ENCODE measurements around the gene FNTB.

The FNTB gene

GRCh38 chr14:65069874-65070413 lies 83.2 kb downstream of the FNTB start:
- CTCF ChIA-PET = no interaction called here

GRCh38 chr14:65070471-65070976 lies 83.8 kb downstream of the FNTB start:
- Histone ChIP-seq H3K36me3 (ENCODE audit: control insufficient read depth in 4 of 4, insufficient read depth in 4 of 4, low read length in 3 of 4) (peaks cover 13 to 67% (median 36%) of the 10 kb centered on the region in 4 experiments), H3K4me3 (ENCODE audit: control insufficient read depth in 1 of 7, extremely low read depth in 1 of 7, insufficient read depth in 4 of 7, low read depth in 2 of 7, low read length in 6 of 7) (no peak overlapping the region), H3K9me3 (ENCODE audit: control extremely low read depth in 1 of 5, control insufficient read depth in 4 of 5, insufficient read depth in 2 of 5, low read depth in 1 of 5, low read length in 4 of 5) (no peaks in the 10 kb centered on the region), H3K27me3 (replicated peaks in 2 of 5; ENCODE audit: control insufficient read depth in 4 of 5, insufficient read depth in 5 of 5, low read length in 4 of 5) (no peaks in the 10 kb centered on the region), H3K4me1 (ENCODE audit: control extremely low read depth in 1 of 4, control insufficient read depth in 4 of 4, insufficient read depth in 4 of 4, low read length in 3 of 4) (peaks cover 7 to 23% (median 17%) of the 10 kb centered on the region in 4 experiments), H3K27ac (ENCODE audit: insufficient read depth in 1 of 2, low read depth in 1 of 2, low read length in 2 of 2, poor library complexity in 1 of 2, severe bottlenecking in 2 of 2) (no peak overlapping the region)
- 93% methylated on average over 11 of the region's 12 CpGs for WGBS (ENCODE audit: insufficient coverage)
- ChIA-PET CTCF (no interaction called here), POLR2A (no interaction called here)
- DNase-seq = no peak

More at GRCh38 chr14:65069874-65070413, 83.2 kb downstream of the FNTB start:
- H3K36me3 ChIP-seq (ENCODE audit: control insufficient read depth in 4 of 4, insufficient read depth in 4 of 4, low read length in 3 of 4) = peaks cover 16 to 66% (median 41%) of the 10 kb centered on the region in 4 experiments
- H3K27ac ChIP-seq (ENCODE audit: insufficient read depth in 1 of 2, low read depth in 1 of 2, low read length in 2 of 2, poor library complexity in 1 of 2, severe bottlenecking in 2 of 2) = no peak overlapping the region
- no peaks in the 10 kb centered on the region for H3K9me3 ChIP-seq (ENCODE audit: control extremely low read depth in 1 of 5, control insufficient read depth in 4 of 5, insufficient read depth in 2 of 5, low read depth in 1 of 5, low read length in 4 of 5)
- WGBS (ENCODE audit: insufficient coverage) = 100% methylated on average over 5 of the region's 5 CpGs
- no peak overlapping the region for H3K4me3 ChIP-seq (ENCODE audit: control insufficient read depth in 1 of 7, extremely low read depth in 1 of 7, insufficient read depth in 4 of 7, low read depth in 2 of 7, low read length in 6 of 7)
- no peak for DNase-seq
- no peaks in the 10 kb centered on the region for H3K27me3 ChIP-seq (replicated peaks in 2 of 5; ENCODE audit: control insufficient read depth in 4 of 5, insufficient read depth in 5 of 5, low read length in 4 of 5)
- peaks cover 7 to 17% (median 12%) of the 10 kb centered on the region in 4 experiments for H3K4me1 ChIP-seq (ENCODE audit: control extremely low read depth in 1 of 4, control insufficient read depth in 4 of 4, insufficient read depth in 4 of 4, low read length in 3 of 4)
- POLR2A ChIA-PET = no interaction called here

GRCh38 chr14:65071544-65071943 lies 84.8 kb downstream of the FNTB start:
- H3K27ac ChIP-seq (ENCODE audit: insufficient read depth in 1 of 2, low read depth in 1 of 2, low read length in 2 of 2, poor library complexity in 1 of 2, severe bottlenecking in 2 of 2) = no peak overlapping the region

GRCh38 chr14:65072256-65072655 lies 85.6 kb downstream of the FNTB start:
- WGBS (ENCODE audit: insufficient coverage) = 100% methylated on average over 4 of the region's 6 CpGs
- ChIA-PET POLR2A (no interaction called here), CTCF (interaction anchor here (0.9 kb wide), 1 partner anchor 79 kb away, joined by 3 read pairs; no protein-coding TSS in a partner anchor)
- no peaks in the 10 kb centered on the region for H3K9me3 ChIP-seq (ENCODE audit: control extremely low read depth in 1 of 5, control insufficient read depth in 4 of 5, insufficient read depth in 2 of 5, low read depth in 1 of 5, low read length in 4 of 5)
- DNase-seq = no peak
- H3K27me3 ChIP-seq (replicated peaks in 2 of 5; ENCODE audit: control insufficient read depth in 4 of 5, insufficient read depth in 5 of 5, low read length in 4 of 5) = no peaks in the 10 kb centered on the region
- H3K4me3 ChIP-seq (ENCODE audit: control insufficient read depth in 1 of 7, extremely low read depth in 1 of 7, insufficient read depth in 4 of 7, low read depth in 2 of 7, low read length in 6 of 7) = no peak overlapping the region
- H3K36me3 ChIP-seq (ENCODE audit: control insufficient read depth in 4 of 4, insufficient read depth in 4 of 4, low read length in 3 of 4) = peaks cover 12 to 76% (median 32%) of the 10 kb centered on the region in 4 experiments
- peaks cover 7 to 33% (median 23%) of the 10 kb centered on the region in 4 experiments for H3K4me1 ChIP-seq (ENCODE audit: control extremely low read depth in 1 of 4, control insufficient read depth in 4 of 4, insufficient read depth in 4 of 4, low read length in 3 of 4)
- no peak overlapping the region for H3K27ac ChIP-seq (ENCODE audit: insufficient read depth in 1 of 2, low read depth in 1 of 2, low read length in 2 of 2, poor library complexity in 1 of 2, severe bottlenecking in 2 of 2)

More at GRCh38 chr14:65071544-65071943, 84.8 kb downstream of the FNTB start:
- POLR2A ChIA-PET = no interaction called here
- Histone ChIP-seq H3K4me1 (ENCODE audit: control extremely low read depth in 1 of 4, control insufficient read depth in 4 of 4, insufficient read depth in 4 of 4, low read length in 3 of 4) (peaks cover 7 to 32% (median 23%) of the 10 kb centered on the region in 4 experiments), H3K27me3 (replicated peaks in 2 of 5; ENCODE audit: control insufficient read depth in 4 of 5, insufficient read depth in 5 of 5, low read length in 4 of 5) (no peaks in the 10 kb centered on the region), H3K9me3 (ENCODE audit: control extremely low read depth in 1 of 5, control insufficient read depth in 4 of 5, insufficient read depth in 2 of 5, low read depth in 1 of 5, low read length in 4 of 5) (no peaks in the 10 kb centered on the region), H3K36me3 (ENCODE audit: control insufficient read depth in 4 of 4, insufficient read depth in 4 of 4, low read length in 3 of 4) (peaks cover 8 to 69% (median 28%) of the 10 kb centered on the region in 4 experiments), H3K4me3 (ENCODE audit: control insufficient read depth in 1 of 7, extremely low read depth in 1 of 7, insufficient read depth in 4 of 7, low read depth in 2 of 7, low read length in 6 of 7) (no peak overlapping the region)
- no peak for DNase-seq
- CTCF ChIA-PET = no interaction called here
- WGBS (ENCODE audit: insufficient coverage) = 100% methylated on average over 3 of the region's 3 CpGs

GRCh38 chr14:65072937-65073336 lies 86.2 kb downstream of the FNTB start:
- Histone ChIP-seq H3K27me3 (replicated peaks in 2 of 5; ENCODE audit: control insufficient read depth in 4 of 5, insufficient read depth in 5 of 5, low read length in 4 of 5) (no peaks in the 10 kb centered on the region), H3K4me3 (ENCODE audit: control insufficient read depth in 1 of 7, extremely low read depth in 1 of 7, insufficient read depth in 4 of 7, low read depth in 2 of 7, low read length in 6 of 7) (no peak overlapping the region), H3K36me3 (ENCODE audit: control insufficient read depth in 4 of 4, insufficient read depth in 4 of 4, low read length in 3 of 4) (peaks cover 12 to 81% (median 38%) of the 10 kb centered on the region in 4 experiments), H3K27ac (ENCODE audit: insufficient read depth in 1 of 2, low read depth in 1 of 2, low read length in 2 of 2, poor library complexity in 1 of 2, severe bottlenecking in 2 of 2) (no peak overlapping the region), H3K9me3 (ENCODE audit: control extremely low read depth in 1 of 5, control insufficient read depth in 4 of 5, insufficient read depth in 2 of 5, low read depth in 1 of 5, low read length in 4 of 5) (no peaks in the 10 kb centered on the region), H3K4me1 (ENCODE audit: control extremely low read depth in 1 of 4, control insufficient read depth in 4 of 4, insufficient read depth in 4 of 4, low read length in 3 of 4) (peaks cover 7 to 33% (median 23%) of the 10 kb centered on the region in 4 experiments)
- no peak for DNase-seq
- ChIA-PET CTCF (interaction anchor here (0.6 to 1.7 kb wide), 3 partner anchors 9 to 79 kb away, joined by 3 to 4 read pairs (median 3); no protein-coding TSS in a partner anchor), POLR2A (no interaction called here)
- 88% methylated on average over 1 of the region's 1 CpG for WGBS (ENCODE audit: insufficient coverage)

- Histone ChIP-seq H3K27ac (ENCODE audit: insufficient read depth in 1 of 2, low read depth in 1 of 2, low read length in 2 of 2, poor library complexity in 1 of 2, severe bottlenecking in 2 of 2) (no peak overlapping the region), H3K4me3 (ENCODE audit: control insufficient read depth in 1 of 7, extremely low read depth in 1 of 7, insufficient read depth in 4 of 7, low read depth in 2 of 7, low read length in 6 of 7) (no peak overlapping the region), H3K9me3 (ENCODE audit: control extremely low read depth in 1 of 5, control insufficient read depth in 4 of 5, insufficient read depth in 2 of 5, low read depth in 1 of 5, low read length in 4 of 5) (no peaks in the 10 kb centered on the region), H3K36me3 (ENCODE audit: control insufficient read depth in 4 of 4, insufficient read depth in 4 of 4, low read length in 3 of 4) (peaks cover 13 to 81% (median 37%) of the 10 kb centered on the region in 4 experiments), H3K27me3 (replicated peaks in 2 of 5; ENCODE audit: control insufficient read depth in 4 of 5, insufficient read depth in 5 of 5, low read length in 4 of 5) (no peaks in the 10 kb centered on the region), H3K4me1 (ENCODE audit: control extremely low read depth in 1 of 4, control insufficient read depth in 4 of 4, insufficient read depth in 4 of 4, low read length in 3 of 4) (peaks cover 7 to 33% (median 23%) of the 10 kb centered on the region in 4 experiments)
- POLR2A ChIA-PET = no interaction called here
- CTCF ChIA-PET = interaction anchor here (0.8 to 2.0 kb wide), 7 partner anchors 9 to 89 kb away, joined by 3 to 5 read pairs (median 4); no protein-coding TSS in a partner anchor
- DNase-seq = no peak
- WGBS (ENCODE audit: insufficient coverage) = 98% methylated on average over 4 of the region's 4 CpGs
Observed at GRCh38 chr14:65073605-65074201, 87.0 kb downstream of the FNTB start.

Measured in common myeloid progenitor, CD34-positive (primary cell).